ENCODE data around the gene ERV3-1.
"Not testable (repeated sequence)": the region's sequence is repeated elsewhere in the genome, so short reads cannot be mapped to it uniquely, and the experiment has no call there.

ERV3-1 gene

DNA sequence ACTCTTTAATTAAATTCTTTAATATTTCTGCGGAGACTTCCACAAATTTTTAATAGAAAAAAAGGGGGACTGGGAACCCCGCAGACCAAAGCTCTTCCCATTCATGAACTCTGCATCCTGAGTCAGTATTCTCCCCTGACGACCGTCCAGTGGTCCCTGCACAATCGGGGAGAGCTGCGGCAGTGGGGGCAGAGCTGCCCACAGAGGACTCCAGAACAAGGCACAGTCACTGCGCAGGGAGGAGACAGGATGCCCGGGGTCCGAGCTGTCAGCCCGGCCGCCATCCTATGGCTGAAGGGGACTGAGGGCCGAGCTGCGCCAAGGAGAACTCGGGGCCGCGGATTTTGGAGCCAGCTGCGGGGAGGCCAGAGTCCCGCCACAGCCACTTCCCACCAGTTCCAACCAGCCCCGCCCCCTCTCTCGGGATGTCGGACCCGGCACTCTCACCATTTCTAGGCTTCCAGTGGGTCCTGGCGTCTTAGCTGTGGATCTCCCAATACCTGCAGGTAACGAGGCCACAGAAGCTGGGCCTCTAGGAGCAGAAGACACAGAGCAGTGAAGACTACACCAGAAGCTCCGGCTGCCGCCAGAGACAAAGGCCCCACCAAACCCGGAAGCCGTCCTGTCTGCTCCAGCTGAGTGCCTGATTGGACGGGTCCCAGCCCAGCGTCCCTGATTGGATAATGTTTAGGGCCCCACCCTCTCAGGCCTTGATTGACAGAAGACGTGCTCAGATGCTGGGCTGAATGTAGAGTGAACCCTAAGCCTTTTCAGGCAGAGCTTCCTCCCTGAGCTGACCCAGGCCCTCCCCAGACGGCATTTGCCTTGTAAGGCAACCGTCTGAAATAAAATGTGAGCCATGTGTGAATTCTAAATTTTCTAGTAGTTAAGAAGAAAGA is at the start of gene ERV3-1:
TSS of gene ERV3-1 (minus strand) at position 594 of the 899 bp plus-strand sequence. CDS start 13,661 bp downstream, outside the sequence.
- DNase-seq (ENCODE audit: low spot score), result peak; percentile 90

DNA sequence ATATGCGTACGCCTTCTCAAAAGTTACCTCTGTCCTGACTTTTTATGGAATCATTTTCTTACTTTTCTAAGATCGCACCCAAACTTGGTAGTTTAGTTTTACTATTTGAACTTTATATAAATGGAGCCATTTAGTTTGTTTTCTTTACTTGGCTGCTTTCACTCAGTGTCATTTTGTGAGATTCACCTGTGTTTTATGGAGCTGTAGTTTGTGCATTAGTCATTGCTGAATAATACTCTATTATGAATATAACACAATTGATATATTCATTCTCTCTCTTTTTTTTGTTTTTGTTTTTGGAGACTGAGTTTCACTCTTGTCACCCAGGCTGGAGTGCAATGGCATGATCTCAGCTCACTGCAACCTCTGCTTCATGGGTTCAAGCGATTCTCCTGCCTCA is 49.3 kb upstream of the ERV3-1 start:
- DNase-seq (ENCODE audit: low spot score), result not testable (repeated sequence)

DNA sequence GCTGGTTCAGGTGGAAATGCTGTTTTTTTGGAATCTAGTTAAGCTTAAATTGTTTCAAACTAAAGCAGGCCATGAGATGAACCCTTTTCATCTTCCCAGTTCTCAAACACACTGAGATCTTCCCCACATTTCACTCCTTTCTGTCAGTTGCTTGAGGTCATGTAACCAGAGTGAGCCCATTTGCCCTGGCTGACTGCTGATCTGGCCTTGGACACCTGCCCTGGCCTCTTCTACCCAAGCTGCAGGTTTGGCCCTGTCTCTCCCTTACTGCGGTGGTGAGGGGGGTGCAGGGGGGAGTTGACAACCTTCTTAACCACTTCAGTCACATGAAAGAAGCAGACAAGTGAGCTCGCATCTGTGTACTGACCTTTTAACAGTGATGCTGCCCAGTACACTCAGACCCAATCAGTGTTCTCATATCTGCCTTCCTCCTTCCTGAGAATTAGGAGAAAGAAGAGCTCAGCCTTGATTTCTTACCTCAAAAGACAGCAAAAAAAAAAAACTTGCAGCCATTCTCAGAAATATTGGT is 48.0 kb upstream of the ERV3-1 start:
- DNase-seq (ENCODE audit: low spot score), result not testable (repeated sequence)

DNA sequence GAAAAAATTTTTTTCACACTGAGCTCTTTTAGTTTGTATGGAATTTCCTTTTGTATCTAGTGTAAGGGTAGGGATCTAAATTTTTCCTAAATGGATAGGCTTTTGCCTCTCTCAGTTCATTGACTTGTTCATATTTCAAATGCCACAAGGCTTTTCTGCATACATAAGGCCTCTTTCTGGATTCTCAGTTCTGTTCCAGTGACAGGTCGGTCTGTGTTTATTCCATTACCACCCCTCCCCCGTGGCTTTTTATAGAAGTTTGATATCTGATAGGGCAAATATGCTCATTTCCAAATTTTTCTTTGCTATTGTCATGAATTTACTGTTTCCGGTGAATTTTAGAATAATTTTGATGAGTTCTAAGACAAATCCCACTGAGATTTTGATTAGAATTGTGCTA is 45.2 kb upstream of the ERV3-1 start:
- DNase-seq (ENCODE audit: low spot score), result not testable (repeated sequence)

GRCh38 chr7:65051139-65051538 is 44.7 kb upstream of the ERV3-1 start:
- DNase-seq (ENCODE audit: low spot score), result not testable (repeated sequence)

GRCh38 chr7:65046329-65046728 is 39.8 kb upstream of the ERV3-1 start:
- not testable (repeated sequence) for DNase-seq (ENCODE audit: low spot score)

DNA sequence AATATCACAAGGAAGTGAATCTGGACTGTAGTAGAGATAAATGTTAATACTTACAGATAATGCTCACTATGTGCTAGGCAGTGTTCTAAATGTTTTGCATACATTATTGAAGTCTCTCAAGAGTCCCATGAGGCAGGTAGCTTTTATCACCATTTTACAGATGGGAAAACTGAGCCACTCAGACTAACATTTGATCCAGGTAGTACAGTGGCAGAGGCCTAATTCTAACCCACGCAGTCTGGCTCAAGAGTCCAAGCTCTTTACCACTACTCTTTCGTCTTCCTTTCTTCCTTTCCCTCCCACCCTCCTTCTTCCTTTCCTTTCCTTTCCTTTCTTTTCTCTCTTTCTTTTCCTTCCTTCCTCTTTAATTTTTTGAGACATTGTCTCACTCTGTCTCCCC is 39.1 kb upstream of the ERV3-1 start:
- DNase-seq (ENCODE audit: low spot score), result not testable (repeated sequence)

DNA sequence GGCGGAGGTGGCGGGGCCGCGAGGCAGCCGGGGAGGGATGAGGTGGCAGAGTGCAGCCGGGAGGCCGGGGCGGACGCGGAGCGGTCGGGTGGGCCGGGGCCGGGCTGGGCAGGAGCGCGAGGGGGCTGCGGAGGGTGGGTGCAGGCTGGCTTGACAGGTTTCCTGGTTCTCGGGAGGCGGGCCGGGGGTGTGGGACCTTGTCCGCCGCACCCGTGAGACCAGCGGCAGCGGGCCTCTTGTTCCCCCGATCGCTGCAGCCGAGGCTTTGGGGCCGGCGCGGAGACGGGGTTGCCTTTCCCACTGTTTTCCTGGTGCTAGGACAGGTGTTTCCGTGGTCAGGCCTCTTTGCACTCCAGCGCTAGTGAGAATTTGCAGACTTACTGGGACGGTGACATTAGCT is 32.3 kb upstream of the ERV3-1 start:
- peak; percentile 16 for DNase-seq (ENCODE audit: low spot score)

- peak; percentile 80 for DNase-seq (ENCODE audit: low spot score)
Measured at GRCh38 chr7:65037740-65038688, 31.5 kb upstream of the ERV3-1 start.

GRCh38 chr7:65036526-65036925 is 30.0 kb upstream of the ERV3-1 start:
- not testable (repeated sequence) for DNase-seq (ENCODE audit: low spot score)

DNA sequence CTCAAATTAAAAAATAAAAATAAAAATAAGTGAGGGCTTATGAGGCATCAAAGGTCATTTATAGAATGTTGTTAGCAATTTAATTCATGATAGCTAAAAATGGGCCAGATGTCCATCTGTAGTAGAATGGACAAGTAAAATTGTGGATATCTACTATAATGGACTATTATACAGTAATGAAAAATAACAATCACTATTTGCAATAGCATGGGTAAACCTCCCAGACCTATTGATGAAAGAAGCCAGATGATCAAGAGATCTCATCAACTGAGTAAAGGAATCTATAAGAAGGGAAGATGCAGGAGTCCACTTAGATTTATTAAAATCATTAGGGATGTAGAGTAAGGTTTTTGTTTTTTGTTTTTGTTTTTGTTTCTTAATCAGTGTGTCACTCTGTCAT is 29.0 kb upstream of the ERV3-1 start:
- not testable (repeated sequence) for DNase-seq (ENCODE audit: low spot score)

GRCh38 chr7:65034120-65034782 is 27.8 kb upstream of the ERV3-1 start:
- DNase-seq (ENCODE audit: low spot score), result not testable (repeated sequence)

DNA sequence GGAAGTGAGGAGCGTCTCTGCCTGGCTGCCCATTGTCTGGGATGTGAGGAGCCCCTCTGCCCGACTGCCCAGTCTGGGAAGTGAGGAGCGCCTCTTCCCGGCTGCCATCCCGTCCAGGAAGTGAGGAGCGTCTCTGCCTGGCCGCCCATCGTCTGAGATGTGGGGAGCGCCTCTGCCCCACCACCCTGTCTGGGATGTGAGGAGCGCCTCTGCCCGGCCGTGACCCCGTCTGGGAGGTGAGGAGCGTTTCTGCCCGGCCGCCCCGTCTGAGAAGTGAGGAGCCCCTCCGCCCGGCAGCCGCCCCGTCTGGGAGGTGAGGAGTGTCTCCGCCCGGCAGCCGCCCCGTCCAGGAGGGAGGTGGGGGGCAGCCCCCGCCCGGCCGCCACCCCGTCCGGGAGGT is 26.9 kb upstream of the ERV3-1 start:
- DNase-seq (ENCODE audit: low spot score), result not testable (repeated sequence)

DNA sequence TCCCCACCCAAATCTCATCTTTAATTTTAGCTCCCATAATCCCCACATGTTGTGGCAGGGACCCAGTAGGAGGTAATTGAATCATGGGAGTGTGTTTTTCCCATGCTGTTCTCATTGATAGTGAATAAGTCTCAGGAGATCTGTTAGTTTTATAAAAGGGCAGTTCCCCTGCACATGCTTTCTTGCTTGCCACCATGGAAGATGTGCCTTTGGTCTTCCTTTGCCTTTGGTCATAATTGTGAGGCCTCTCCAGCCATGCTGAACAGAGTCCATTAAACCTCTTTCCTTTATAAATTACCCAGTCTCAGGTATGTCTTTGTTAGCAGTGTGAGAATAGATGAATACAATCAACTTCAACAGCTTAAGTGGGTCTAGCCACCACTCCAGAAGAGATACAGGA is 18.5 kb upstream of the ERV3-1 start:
- DNase-seq (ENCODE audit: low spot score), result not testable (repeated sequence)

GRCh38 chr7:65020978-65021377 is 14.5 kb upstream of the ERV3-1 start:
- not testable (repeated sequence) for DNase-seq (ENCODE audit: low spot score)

- DNase-seq (ENCODE audit: low spot score), result not testable (repeated sequence)
Measured at GRCh38 chr7:65009881-65010280, 3.4 kb upstream of the ERV3-1 start.

DNA sequence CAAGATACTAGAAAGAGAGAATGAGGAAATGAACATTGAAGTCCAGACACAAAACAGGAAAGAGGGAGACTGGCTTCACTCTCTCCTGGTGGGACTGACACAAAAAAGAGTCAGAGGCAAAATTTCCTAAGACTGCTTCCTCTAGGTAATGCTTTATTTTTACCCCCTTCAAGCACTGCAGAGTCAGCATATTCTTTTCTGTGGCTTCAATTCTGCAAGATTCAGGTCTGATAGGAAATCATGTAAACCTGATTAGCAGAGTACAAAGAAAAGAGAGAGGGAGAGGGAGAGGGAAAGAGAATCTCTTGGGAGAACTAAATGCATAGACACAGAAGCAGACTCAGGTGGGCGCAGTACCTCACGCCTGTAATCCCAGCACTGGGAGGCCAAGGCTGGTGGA is 2.9 kb upstream of the ERV3-1 start:
- DNase-seq (ENCODE audit: low spot score), result not testable (repeated sequence)

DNA sequence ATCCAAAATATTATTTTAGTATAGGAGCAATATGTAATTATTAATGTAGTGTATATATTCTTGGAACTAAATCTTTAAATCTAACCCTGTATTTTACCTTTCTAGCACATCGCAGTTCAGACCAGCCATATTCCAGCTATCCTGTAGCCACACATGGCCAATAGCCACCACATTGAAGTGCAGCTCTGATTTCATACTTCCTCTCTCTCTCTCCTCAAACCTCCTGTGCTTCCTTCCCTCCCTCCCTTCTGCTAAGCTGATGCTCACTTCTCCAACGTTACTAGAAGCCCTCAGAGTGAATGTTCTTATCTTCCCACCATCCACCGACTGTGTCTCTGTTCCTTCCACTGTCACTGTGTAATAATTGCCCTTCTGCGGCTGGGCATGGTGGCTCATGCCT is 549 bp upstream of the ERV3-1 start:
- DNase-seq (ENCODE audit: low spot score), result not testable (repeated sequence)

GRCh38 chr7:65004575-65004974 is 1.9 kb downstream of the ERV3-1 start:
- DNase-seq (ENCODE audit: low spot score), result no peak

DNA sequence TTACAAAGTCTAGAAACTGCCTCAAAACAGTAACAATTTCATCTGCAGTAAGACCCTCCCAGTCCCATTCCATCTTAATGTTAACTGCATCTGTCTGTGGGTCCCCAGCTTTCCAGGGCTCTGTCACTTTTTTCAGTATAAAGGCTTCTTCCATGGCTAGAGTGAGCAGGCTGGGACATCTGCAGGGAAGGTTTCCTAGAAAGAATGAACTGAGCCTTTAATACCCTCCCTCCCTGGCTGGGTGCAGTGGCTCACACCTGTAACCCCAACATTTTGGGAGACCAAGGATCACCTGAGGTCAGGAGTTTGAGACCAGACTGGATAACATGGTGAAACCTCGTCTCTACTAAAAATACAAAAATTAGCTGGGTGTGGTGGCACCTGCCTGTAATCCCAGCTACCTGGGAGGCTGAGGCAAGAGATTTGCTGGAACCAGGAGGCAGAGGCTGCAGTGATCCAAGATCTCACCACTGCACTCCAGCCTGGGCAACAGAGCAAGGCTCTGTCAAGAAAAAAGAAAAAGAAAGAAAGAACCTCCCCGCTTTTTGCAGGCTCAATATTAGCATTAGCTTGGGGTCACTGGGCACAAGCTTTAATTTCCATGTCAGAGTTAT is 3.4 kb downstream of the ERV3-1 start:
- no peak for DNase-seq (ENCODE audit: low spot score)

GRCh38 chr7:65001291-65001814 is 5.1 kb downstream of the ERV3-1 start:
- no peak for DNase-seq (ENCODE audit: low spot score)
